ENCODE results near the gene USH1G.

DNA sequence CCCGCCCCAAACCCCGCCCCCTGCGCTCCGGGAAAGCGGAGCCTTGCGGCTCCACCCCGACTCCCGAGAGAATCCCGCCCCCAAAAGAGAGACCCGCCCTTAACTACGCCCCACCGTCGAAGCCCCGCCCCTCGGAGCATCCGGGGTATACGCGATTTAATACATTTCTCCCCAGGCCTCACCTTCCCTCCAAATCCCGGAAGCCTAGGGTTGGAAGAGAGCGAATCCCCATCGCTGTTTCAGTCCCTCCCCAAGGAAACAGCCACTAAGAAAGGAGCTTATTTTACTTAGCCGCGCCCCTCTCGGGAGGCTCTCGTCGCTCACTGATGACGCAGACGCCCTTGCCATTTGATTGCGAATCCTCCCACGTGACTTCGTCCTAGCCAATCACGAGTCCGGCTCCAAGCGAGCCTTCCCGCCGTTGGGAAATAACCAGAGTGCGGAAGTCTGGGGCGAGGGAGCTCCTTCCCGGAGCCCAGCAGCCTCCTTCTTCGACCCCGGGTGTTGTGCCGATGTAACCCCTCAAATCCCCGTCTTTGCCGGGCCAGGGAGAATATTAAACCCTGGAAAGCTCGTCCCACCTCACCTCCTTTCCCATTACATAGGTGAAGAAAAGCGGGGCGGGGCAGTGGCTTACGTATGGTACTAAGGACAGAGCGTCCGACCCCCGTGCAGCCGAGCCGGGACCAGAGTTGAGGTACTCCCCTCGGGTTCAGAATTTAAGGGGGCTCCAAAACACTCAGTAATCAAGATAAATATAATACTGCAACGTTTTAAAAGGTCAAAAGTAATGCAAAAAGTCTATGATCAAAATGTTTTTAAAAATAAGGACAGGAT, 49.8 kb downstream of the USH1G start:
- TF ChIP-seq MBD4 (IDR thresholded peaks at IDR 0.05; ENCODE audit: borderline replicate concordance, low read length) (no peak), ZNF264 (CRISPR knock-in tag; IDR thresholded peaks at IDR 0.05) (no peak)
- TF ChIP-seq, protein P1, sequence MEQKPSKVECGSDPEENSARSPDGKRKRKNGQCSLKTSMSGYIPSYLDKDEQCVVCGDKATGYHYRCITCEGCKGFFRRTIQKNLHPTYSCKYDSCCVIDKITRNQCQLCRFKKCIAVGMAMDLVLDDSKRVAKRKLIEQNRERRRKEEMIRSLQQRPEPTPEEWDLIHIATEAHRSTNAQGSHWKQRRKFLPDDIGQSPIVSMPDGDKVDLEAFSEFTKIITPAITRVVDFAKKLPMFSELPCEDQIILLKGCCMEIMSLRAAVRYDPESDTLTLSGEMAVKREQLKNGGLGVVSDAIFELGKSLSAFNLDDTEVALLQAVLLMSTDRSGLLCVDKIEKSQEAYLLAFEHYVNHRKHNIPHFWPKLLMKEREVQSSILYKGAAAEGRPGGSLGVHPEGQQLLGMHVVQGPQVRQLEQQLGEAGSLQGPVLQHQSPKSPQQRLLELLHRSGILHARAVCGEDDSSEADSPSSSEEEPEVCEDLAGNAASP (CRISPR knock-in tag; IDR thresholded peaks at IDR 0.05; ENCODE audit: borderline replicate concordance), result peak; percentile 54; the same call in 1 of the 2 replicates

Data from HepG2 (cell line).